SK-N-SH (cell line): ENCODE data around the gene ATF2. TPM values are rescaled to one million over a fixed set of nuclear protein-coding genes. Genes with fewer than 3 reads are reported as not detected.

Experiments
- CTCF ChIA-PET: fragments of 300-600, 350-600 bp; formaldehyde crosslinking; extraction: SDS; loops from one replicate; lab custom pipeline; 2021; lab: Yijun Ruan, JAX
- POLR2A ChIA-PET: fragments of 350-600 bp; sonication (Branson Sonifier 250); formaldehyde crosslinking; extraction: SDS; loops from one replicate; lab custom pipeline; 2020; ENCODE audit warnings: antibody characterized with exemption, inconsistent platforms; lab: Yijun Ruan, JAX
- DNase-seq: peaks from one replicate; pipeline ENCODE4 v3.0.0; 2012
- H2AFZ ChIP-seq: fragments of 200-600 bp; sonication (generic); 2 replicates; pipeline ENCODE4 v1.8.1; 2016; ENCODE audit warnings: antibody characterized with exemption, mild to moderate bottlenecking, low read depth
- H3F3A ChIP-seq: fragments of 200-600 bp; sonication (generic); replicated peaks from 2 replicates; pipeline ENCODE3; 2016; ENCODE audit warnings: antibody characterized with exemption, mild to moderate bottlenecking; ENCODE audit not compliant: insufficient read depth
- H3K27ac ChIP-seq, 2 experiments: fragments of 200-500 bp in 1 of 2; fragments of 200-600 bp in 1 of 2; sonication (Bioruptor generic) in 1 of 2; sonication (generic), shearing (Covaris generic) in 1 of 2; 2 replicates each; pipeline versions ENCODE4 v1.5.1 to v1.6.1; 2014 to 2016; ENCODE audit warnings: low read depth in 2 of 2, inconsistent platforms in 1 of 2, low read length in 1 of 2, mild to moderate bottlenecking in 1 of 2, mixed read lengths in 1 of 2
- H3K27me3 ChIP-seq: fragments of 200-600 bp; sonication (generic), shearing (Covaris generic); 2 replicates; pipeline ENCODE4 v1.6.1; 2016; ENCODE audit warnings: mixed run types; ENCODE audit not compliant: insufficient read depth
- H3K36me3 ChIP-seq, 2 experiments: fragments of 200-500 bp in 1 of 2; fragments of 200-600 bp in 1 of 2; sonication (Bioruptor generic) in 1 of 2; sonication (generic) in 1 of 2; replicated peaks in 1 of 2; 2 replicates each; pipeline versions ENCODE3 to v1.5.1; 2014 to 2016; ENCODE audit warnings: low read length in 1 of 2, mild to moderate bottlenecking in 1 of 2; ENCODE audit not compliant: insufficient read depth in 2 of 2, control insufficient read depth in 1 of 2
- H3K4me1 ChIP-seq, 2 experiments: fragments of 200-500 bp in 1 of 2; fragments of 200-600 bp in 1 of 2; sonication (Bioruptor generic) in 1 of 2; sonication (generic), shearing (Covaris generic) in 1 of 2; 2 replicates each; pipeline versions ENCODE4 v1.5.1 to v1.6.1; 2014 to 2016; ENCODE audit warnings: low read depth in 1 of 2, low read length in 1 of 2, mixed run types in 1 of 2; ENCODE audit not compliant: insufficient read depth in 2 of 2, control insufficient read depth in 1 of 2
- H3K4me2 ChIP-seq: fragments of 200-600 bp; sonication (generic), shearing (Covaris generic); 2 replicates; pipeline ENCODE4 v1.6.1; 2017; ENCODE audit warnings: mixed run types
- H3K4me3 ChIP-seq, 2 experiments: fragments of 200-500 bp in 1 of 2; fragments of 200-600 bp in 1 of 2; sonication (Bioruptor generic) in 1 of 2; sonication (generic), shearing (Covaris generic) in 1 of 2; 2 replicates each; pipeline versions ENCODE4 v1.5.1 to v1.8.1; 2014 to 2016; ENCODE audit warnings: low read depth in 2 of 2, inconsistent platforms in 1 of 2, low read length in 1 of 2, mild to moderate bottlenecking in 1 of 2, mixed read lengths in 1 of 2, moderate library complexity in 1 of 2
- H3K79me2 ChIP-seq: fragments of 200-600 bp; sonication (generic); 2 replicates; pipeline ENCODE4 v1.8.1; 2017; ENCODE audit warnings: mild to moderate bottlenecking; ENCODE audit not compliant: insufficient read depth
- H3K9ac ChIP-seq: fragments of 200-600 bp; sonication (generic); 2 replicates; pipeline ENCODE4 v1.6.1; 2017; ENCODE audit warnings: mixed run types
- H3K9me2 ChIP-seq: fragments of 200-600 bp; sonication (generic); 2 replicates; pipeline ENCODE4 v1.6.1; 2017; ENCODE audit warnings: mixed run types
- H3K9me3 ChIP-seq: fragments of 200-600 bp; sonication (generic); 2 replicates; pipeline ENCODE4 v1.6.1; 2017; ENCODE audit warnings: mixed run types, mild to moderate bottlenecking, moderate library complexity
- H4K20me1 ChIP-seq: fragments of 200-600 bp; sonication (generic); 2 replicates; pipeline ENCODE4 v1.6.1; 2017; ENCODE audit warnings: mild to moderate bottlenecking, mixed run types; ENCODE audit not compliant: insufficient read depth
- CHD2 ChIP-seq: fragments of 150-350 bp; IDR thresholded peaks from 2 replicates; pipeline ENCODE4 v1.6.1; 2018; ENCODE audit warnings: low read length; ENCODE audit not compliant: partially characterized antibody
- CTCF ChIP-seq: fragments of 200-600 bp; sonication (generic); IDR thresholded peaks from 2 replicates; pipeline ENCODE4 v1.6.1; 2017; ENCODE audit warnings: antibody characterized with exemption, mild to moderate bottlenecking, moderate library complexity
- EP300 ChIP-seq, 2 experiments: IDR thresholded peaks; 2 replicates each; pipeline versions ENCODE4 v1.4.0 to v1.6.1; 2012; ENCODE audit warnings: borderline replicate concordance in 1 of 2, low read depth in 1 of 2, low read length in 1 of 2
- EZH2phosphoT487 ChIP-seq: fragments of 200-600 bp; sonication (generic); IDR thresholded peaks from 2 replicates; pipeline ENCODE4 v1.6.1; 2017; ENCODE audit warnings: low read depth, mixed run types, mild to moderate bottlenecking, antibody characterized with exemption, moderate library complexity, borderline replicate concordance
- FOXJ3 ChIP-seq: sonication (generic); formaldehyde crosslinking; IDR thresholded peaks from 2 replicates; pipeline ENCODE4 v1.5.1; 2020; ENCODE audit warnings: mild to moderate bottlenecking, missing genetic modification reagents
- GABPA ChIP-seq: IDR thresholded peaks from 2 replicates; pipeline ENCODE4 v1.4.0; 2012; ENCODE audit warnings: low read depth, mild to moderate bottlenecking
- IRF3 ChIP-seq: fragments of 150-350 bp; IDR thresholded peaks from 2 replicates; pipeline ENCODE4 v1.6.1; 2016; ENCODE audit warnings: mild to moderate bottlenecking, low read depth, low read length
- MAX ChIP-seq: IDR thresholded peaks from 2 replicates; pipeline ENCODE4 v1.4.0; 2012; ENCODE audit warnings: low read depth
- MXI1 ChIP-seq: IDR thresholded peaks from 2 replicates; pipeline ENCODE4 v1.6.1; 2012; ENCODE audit warnings: mild to moderate bottlenecking, low read depth, low read length, improper control_type of control experiment
- NFIC ChIP-seq: IDR thresholded peaks from 2 replicates; pipeline ENCODE4 v1.4.0; 2012; ENCODE audit warnings: borderline replicate concordance
- NRF1 ChIP-seq: IDR thresholded peaks from 2 replicates; pipeline ENCODE4 v1.6.1; 2012; ENCODE audit warnings: low read depth, mild to moderate bottlenecking, low read length
- PBX3 ChIP-seq: IDR thresholded peaks from 2 replicates; pipeline ENCODE4; 2012
- RFX5 ChIP-seq: IDR thresholded peaks from 2 replicates; pipeline ENCODE4 v1.6.1; 2012; ENCODE audit warnings: mild to moderate bottlenecking, improper control_type of control experiment, low read length
- RXRA ChIP-seq: IDR thresholded peaks from 2 replicates; pipeline ENCODE4 v1.4.0; 2012; ENCODE audit warnings: low read depth, mild to moderate bottlenecking, borderline replicate concordance
- SMC3 ChIP-seq: IDR thresholded peaks from 2 replicates; pipeline ENCODE4 v1.6.1; 2012; ENCODE audit warnings: low read depth, low read length, improper control_type of control experiment
- TAF1 ChIP-seq: IDR thresholded peaks from 2 replicates; pipeline ENCODE4 v1.6.1; 2012; ENCODE audit warnings: low read depth, mild to moderate bottlenecking, low read length, moderate library complexity, borderline replicate concordance
- TCF12 ChIP-seq: IDR thresholded peaks from 2 replicates; pipeline ENCODE4 v1.4.0; 2012
- USF2 ChIP-seq: fragments of 150-350 bp; IDR thresholded peaks from 2 replicates; pipeline ENCODE4 v1.6.1; 2017; ENCODE audit warnings: antibody characterized with exemption, low read length, low read depth, borderline replicate concordance
- YY1 ChIP-seq: IDR thresholded peaks from 2 replicates; pipeline ENCODE4 v1.4.0; 2012; ENCODE audit warnings: low read depth, mild to moderate bottlenecking
- whole genome bisulfite sequencing: methylation state at CpG from one replicate; pipeline ENCODE4 v1.1.6; 2017; ENCODE audit warnings: low lambda C conversion rate; 5-methylcytosine and 5-hydroxymethylcytosine counted together
- polyA plus RNA-seq, 3 experiments: library from polyadenylated mRNA; depleted of rRNA; stranded (reverse); fragments of >200 nt; gene quantifications; 2 replicates each; pipeline ENCODE4 v1.2.3, GENCODE V29; 2012

The ATF2 gene
- polyA plus RNA-seq, 1 of the 3 experiments (the other 2 are of a cell fraction): 19.0 TPM

GRCh38 chr2:175062787-175063585, 105.0 kb downstream of the ATF2 start (continued):
- no peak for TF ChIP-seq CHD2
- no peak for TF ChIP-seq NFIC
- TF ChIP-seq USF2: no peak
- TF ChIP-seq CTCF: no peak
- no peak for TF ChIP-seq EZH2phosphoT487
- TF ChIP-seq IRF3: no peak
- no peak for TF ChIP-seq EP300 (IDR thresholded peaks at IDR 0.05; ENCODE audit: borderline replicate concordance in 1 of 2, low read depth in 1 of 2, low read length in 1 of 2)
- no peak for TF ChIP-seq RXRA
- TF ChIP-seq RFX5: no peak
- TF ChIP-seq MXI1: no peak
- no peak for TF ChIP-seq TCF12

GRCh38 chr2:175057078-175057685, 110.8 kb downstream of the ATF2 start:
- WGBS: 100% methylated on average over 5 of the region's 5 CpGs
- H3K4me2 ChIP-seq: no peak overlapping the region
- H4K20me1 ChIP-seq: no peaks in the 10 kb centered on the region
- DNase-seq: no peak
- TF ChIP-seq TAF1: no peak
- no peak for TF ChIP-seq PBX3
- TF ChIP-seq EP300 (IDR thresholded peaks at IDR 0.05; ENCODE audit: borderline replicate concordance in 1 of 2, low read depth in 1 of 2, low read length in 1 of 2): no peak
- TF ChIP-seq CTCF: no peak
- no peak for TF ChIP-seq MAX
- no peak for TF ChIP-seq FOXJ3
- no peak for TF ChIP-seq NRF1
- TF ChIP-seq MXI1: no peak
- no peak for TF ChIP-seq GABPA
- TF ChIP-seq NFIC: no peak
- TF ChIP-seq YY1: no peak
- no peak for TF ChIP-seq SMC3
- no peaks in the 10 kb centered on the region for H3K79me2 ChIP-seq
- H3K4me3 ChIP-seq: no peak overlapping the region
- no peak overlapping the region for H2AFZ ChIP-seq
- H3K36me3 ChIP-seq: peaks cover 0 to 5% of the 10 kb centered on the region in 2 experiments
- CTCF ChIA-PET: interaction anchor here (0.7 kb wide), 1 partner anchor 38 kb away, joined by 4 read pairs; no protein-coding TSS in a partner anchor
- POLR2A ChIA-PET: no interaction called here
- no peaks in the 10 kb centered on the region for H3K27me3 ChIP-seq
- no peak overlapping the region for H3K27ac ChIP-seq
- H3F3A ChIP-seq: peaks cover 3% of the 10 kb centered on the region
- H3K4me1 ChIP-seq: no peaks in the 10 kb centered on the region
- H3K9ac ChIP-seq: no peak overlapping the region
- no peaks in the 10 kb centered on the region for H3K9me3 ChIP-seq
- no peaks in the 10 kb centered on the region for H3K9me2 ChIP-seq
